Progenitor cell of endocrine pancreas (in vitro differentiated cells): ENCODE results near the gene TCF12. TPM values are rescaled to one million over a fixed set of nuclear protein-coding genes. Genes with fewer than 3 reads are reported as not detected.

Source experiments
- DNase-seq: peaks from one replicate; pipeline ENCODE4 v3.0.0; 2021; ENCODE audit warnings: low spot score; ENCODE audit not compliant: unreplicated experiment
- H3K27ac Mint-ChIP-seq: 2 replicates; pipeline ENCODE4 v1.8.0; 2021; ENCODE audit warnings: mild to moderate bottlenecking, moderate library complexity, mixed read lengths
- H3K27me3 Mint-ChIP-seq: 2 replicates; pipeline ENCODE4 v1.8.0; 2021; ENCODE audit warnings: mixed read lengths
- H3K36me3 Mint-ChIP-seq: 2 replicates; pipeline ENCODE4 v1.8.0; 2022; ENCODE audit warnings: mixed read lengths; ENCODE audit not compliant: insufficient read depth
- H3K4me1 Mint-ChIP-seq: 2 replicates; pipeline ENCODE4 v1.8.0; 2021; ENCODE audit warnings: low read depth, mixed read lengths
- H3K4me3 Mint-ChIP-seq: 2 replicates; pipeline ENCODE4 v1.8.0; 2021; ENCODE audit warnings: low read depth, mild to moderate bottlenecking, moderate library complexity, mixed read lengths
- H3K9me3 Mint-ChIP-seq: 2 replicates; pipeline ENCODE4 v1.8.0; 2021; ENCODE audit warnings: low read depth, mixed read lengths
- total RNA-seq: library from RNA; stranded (reverse); gene quantifications from 2 replicates; pipeline ENCODE4 v1.2.1, GENCODE V29; 2021
- TF ChIP-seq, protein P1 (sequence below): fragments of 200-600 bp; sonication (generic); IDR thresholded peaks from one replicate; pipeline ENCODE4 v1.5.0; 2021; ENCODE audit warnings: antibody characterized with exemption, mild to moderate bottlenecking; ENCODE audit not compliant: unreplicated experiment

Gene TCF12
- total RNA-seq, 1 donor from 2014 or later = 164 TPM

DNA sequence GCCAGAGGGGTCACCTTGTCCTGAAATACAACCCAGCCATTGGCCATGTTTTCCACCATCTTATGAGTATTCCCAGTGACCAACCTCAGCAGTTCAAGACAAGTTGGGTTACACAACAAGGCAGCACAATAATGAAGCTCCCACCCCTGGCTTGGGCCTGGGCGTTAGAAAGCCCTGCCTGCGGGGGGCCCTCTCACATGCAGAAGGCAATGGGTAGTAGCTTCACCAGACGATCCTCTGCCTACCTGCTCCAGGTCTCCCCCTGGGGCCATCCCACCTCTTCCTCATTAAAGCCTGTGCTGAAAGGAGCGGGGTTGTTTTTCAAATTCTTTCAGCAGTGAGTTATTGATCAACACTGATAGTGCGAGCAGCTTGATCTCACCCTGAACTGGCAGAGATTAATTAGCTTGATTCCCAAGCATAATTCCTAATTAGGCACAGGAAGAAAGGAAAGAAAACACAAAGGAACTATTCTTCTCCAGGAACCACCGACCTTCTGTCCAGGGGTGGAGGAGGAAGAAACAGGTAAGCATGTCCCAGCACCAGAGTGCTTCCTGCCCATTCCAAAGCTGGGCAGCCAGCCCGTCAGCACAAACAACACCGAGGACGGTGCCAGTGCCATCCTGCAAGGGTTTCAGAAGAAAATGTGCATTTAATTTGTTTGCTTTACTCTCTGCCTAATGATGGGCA is 378.2 kb downstream of the TCF12 start:
- Mint-ChIP-seq H3K27me3 (no peaks in the 10 kb centered on the region), H3K4me1 (peaks cover 19% of the 10 kb centered on the region), H3K4me3 (no peak overlapping the region), H3K27ac (peak overlapping the region; percentile 91), H3K36me3 (peaks cover 12% of the 10 kb centered on the region), H3K9me3 (peaks cover 6% of the 10 kb centered on the region)
- DNase-seq = no peak
- TF ChIP-seq, protein P1, sequence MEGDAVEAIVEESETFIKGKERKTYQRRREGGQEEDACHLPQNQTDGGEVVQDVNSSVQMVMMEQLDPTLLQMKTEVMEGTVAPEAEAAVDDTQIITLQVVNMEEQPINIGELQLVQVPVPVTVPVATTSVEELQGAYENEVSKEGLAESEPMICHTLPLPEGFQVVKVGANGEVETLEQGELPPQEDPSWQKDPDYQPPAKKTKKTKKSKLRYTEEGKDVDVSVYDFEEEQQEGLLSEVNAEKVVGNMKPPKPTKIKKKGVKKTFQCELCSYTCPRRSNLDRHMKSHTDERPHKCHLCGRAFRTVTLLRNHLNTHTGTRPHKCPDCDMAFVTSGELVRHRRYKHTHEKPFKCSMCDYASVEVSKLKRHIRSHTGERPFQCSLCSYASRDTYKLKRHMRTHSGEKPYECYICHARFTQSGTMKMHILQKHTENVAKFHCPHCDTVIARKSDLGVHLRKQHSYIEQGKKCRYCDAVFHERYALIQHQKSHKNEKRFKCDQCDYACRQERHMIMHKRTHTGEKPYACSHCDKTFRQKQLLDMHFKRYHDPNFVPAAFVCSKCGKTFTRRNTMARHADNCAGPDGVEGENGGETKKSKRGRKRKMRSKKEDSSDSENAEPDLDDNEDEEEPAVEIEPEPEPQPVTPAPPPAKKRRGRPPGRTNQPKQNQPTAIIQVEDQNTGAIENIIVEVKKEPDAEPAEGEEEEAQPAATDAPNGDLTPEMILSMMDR = no peak

DNA sequence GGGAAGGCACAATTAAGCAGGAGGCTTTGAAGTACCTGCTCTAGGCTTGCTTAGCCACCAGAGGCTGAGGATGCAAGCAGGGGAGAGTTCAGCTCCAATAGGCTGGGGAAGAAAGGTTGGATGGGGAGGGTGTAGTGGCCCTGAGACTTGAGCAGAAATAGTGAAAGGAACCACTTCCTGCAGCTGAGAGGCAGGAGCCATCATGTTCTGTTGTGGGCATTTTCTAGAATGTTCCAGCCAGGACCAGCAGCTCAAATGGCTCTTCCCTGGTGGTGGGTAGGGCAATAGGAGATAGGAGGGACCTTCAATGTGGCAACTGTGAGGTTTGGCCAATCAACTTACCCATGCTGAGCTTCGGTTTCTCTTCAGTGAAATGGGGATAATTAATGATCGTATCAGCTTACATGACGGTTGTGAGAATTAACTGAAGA is 378.7 kb downstream of the TCF12 start:
- H3K9me3 Mint-ChIP-seq = peaks cover 6% of the 10 kb centered on the region
- TF ChIP-seq, protein P1 = no peak
- peaks cover 11% of the 10 kb centered on the region for H3K36me3 Mint-ChIP-seq
- H3K27ac Mint-ChIP-seq = peak overlapping the region; percentile 91
- no peaks in the 10 kb centered on the region for H3K27me3 Mint-ChIP-seq
- DNase-seq = no peak
- no peak overlapping the region for H3K4me3 Mint-ChIP-seq
- peaks cover 19% of the 10 kb centered on the region for H3K4me1 Mint-ChIP-seq

DNA sequence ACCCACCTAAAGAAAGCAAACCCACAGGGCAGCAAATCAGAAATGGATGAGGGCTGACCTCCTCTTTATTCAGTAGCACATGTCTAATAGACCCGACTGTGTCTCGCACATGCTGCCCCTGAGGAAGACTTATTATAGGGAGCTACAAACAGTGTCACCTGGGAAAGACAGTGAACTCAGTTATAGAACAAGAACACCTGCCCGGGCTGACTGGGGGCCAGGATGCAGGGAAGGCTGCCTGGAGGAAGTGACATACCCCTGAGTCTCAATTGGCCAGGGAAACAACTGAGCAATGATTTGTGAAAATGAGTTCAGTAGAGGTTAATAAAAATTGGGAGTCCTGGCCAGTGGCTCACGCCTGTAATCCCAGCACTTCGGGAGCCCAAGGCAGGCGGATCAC is 379.2 kb downstream of the TCF12 start:
- peaks cover 6% of the 10 kb centered on the region for H3K9me3 Mint-ChIP-seq
- TF ChIP-seq, protein P1 = no peak
- H3K4me1 Mint-ChIP-seq = peaks cover 19% of the 10 kb centered on the region
- no peak overlapping the region for H3K4me3 Mint-ChIP-seq
- H3K36me3 Mint-ChIP-seq = peaks cover 7% of the 10 kb centered on the region
- no peaks in the 10 kb centered on the region for H3K27me3 Mint-ChIP-seq
- DNase-seq = no peak
- H3K27ac Mint-ChIP-seq = peak overlapping the region; percentile 91

DNA sequence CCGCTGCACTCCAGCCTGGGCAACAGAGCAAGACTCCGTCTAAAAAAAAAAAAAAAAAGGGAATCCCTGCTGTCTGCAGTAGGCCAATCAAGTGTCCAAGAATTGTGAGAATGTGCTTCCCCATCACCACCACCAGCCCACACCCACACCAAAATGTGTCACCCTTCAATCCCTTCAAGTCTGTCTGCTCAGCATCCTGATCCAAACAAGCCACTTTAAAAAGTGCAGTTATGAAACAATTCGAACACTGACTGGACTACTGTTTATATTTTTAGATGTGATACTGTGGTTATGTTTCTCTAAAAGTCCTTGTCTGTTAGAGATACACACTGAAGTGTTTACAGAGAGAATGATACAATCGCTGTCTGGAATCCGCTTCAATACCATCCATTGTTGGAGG is 379.8 kb downstream of the TCF12 start:
- Mint-ChIP-seq H3K9me3 (peaks cover 2% of the 10 kb centered on the region), H3K36me3 (peaks cover 2% of the 10 kb centered on the region), H3K27ac (peak overlapping the region; percentile 24), H3K4me3 (no peak overlapping the region), H3K4me1 (peaks cover 19% of the 10 kb centered on the region), H3K27me3 (no peaks in the 10 kb centered on the region)
- no peak for DNase-seq
- TF ChIP-seq, protein P1 = no peak

DNA sequence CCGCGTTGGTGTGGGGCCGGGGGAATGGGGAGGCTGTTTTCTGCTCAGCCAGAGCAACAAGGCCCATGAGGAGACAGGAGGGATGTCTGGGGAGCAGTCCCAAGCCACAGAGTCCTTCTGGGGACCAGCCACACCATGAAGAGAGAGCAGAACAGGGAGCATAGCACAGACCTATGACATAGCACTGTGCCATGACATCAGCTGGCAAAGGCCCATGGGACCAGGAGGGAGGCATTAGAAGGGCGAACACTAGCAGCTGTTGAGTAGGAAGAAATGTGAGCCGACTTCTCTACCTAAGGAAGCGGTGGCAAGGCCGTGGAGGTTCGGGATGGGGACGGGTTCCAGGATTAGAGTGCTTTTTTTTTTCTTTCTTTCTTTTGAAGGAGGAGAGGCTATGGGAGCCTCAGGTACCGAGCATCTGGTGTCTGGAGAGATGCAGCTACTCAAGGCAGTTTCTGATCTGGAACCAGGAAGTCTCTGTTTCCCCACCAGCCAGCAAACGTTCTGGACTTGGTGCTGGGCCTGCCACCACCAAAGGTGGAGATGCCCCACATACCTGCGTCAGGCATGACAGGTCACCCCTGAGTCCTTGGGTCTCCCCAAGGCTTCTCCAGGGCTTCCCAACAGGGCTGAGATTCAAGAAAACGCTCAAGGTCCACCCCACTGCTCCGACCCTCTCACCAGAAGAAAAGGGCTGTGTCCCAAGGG is 380.6 kb downstream of the TCF12 start:
- H3K4me3 Mint-ChIP-seq = no peak overlapping the region
- TF ChIP-seq, protein P1 = no peak
- H3K36me3 Mint-ChIP-seq = no peaks in the 10 kb centered on the region
- H3K27me3 Mint-ChIP-seq = no peaks in the 10 kb centered on the region
- peaks cover 19% of the 10 kb centered on the region for H3K4me1 Mint-ChIP-seq
- no peaks in the 10 kb centered on the region for H3K9me3 Mint-ChIP-seq
- peak overlapping the region; percentile 24 for H3K27ac Mint-ChIP-seq
- no peak for DNase-seq
